Neural progenitor cell (in vitro differentiated cells): ENCODE measurements around the gene RERGL. TPM values are rescaled to one million over a fixed set of nuclear protein-coding genes. Genes with fewer than 3 reads are reported as not detected.
A peak's percentile ranks its signal among the peaks of the same experiment; 100 is the strongest.
"Not testable (repeated sequence)": the region's sequence is repeated elsewhere in the genome, so short reads cannot be mapped to it uniquely, and the experiment has no call there.

Source experiments
- DNase-seq: peaks from one replicate; pipeline ENCODE4 v3.0.0-alpha.2; 2016; ENCODE audit warnings: low spot score
- H2AFZ ChIP-seq: fragments of 200-600 bp; sonication (generic); replicated peaks from 2 replicates; pipeline ENCODE4 v1.6.1; 2016; ENCODE audit warnings: antibody characterized with exemption
- H3F3A ChIP-seq: fragments of 200-600 bp; sonication (generic); 2 replicates; pipeline ENCODE4 v1.6.1; 2016; ENCODE audit warnings: antibody characterized with exemption, low read depth
- H3K27ac ChIP-seq: fragments of 200-600 bp; sonication (generic); 2 replicates; pipeline ENCODE4 v1.5.1; 2016; ENCODE audit warnings: mild to moderate bottlenecking
- H3K27me3 ChIP-seq: fragments of 200-600 bp; sonication (generic); 2 replicates; pipeline ENCODE4 v1.6.1; 2016; ENCODE audit warnings: mild to moderate bottlenecking, moderate library complexity
- H3K36me3 ChIP-seq: fragments of 200-600 bp; sonication (generic); 2 replicates; pipeline ENCODE4 v1.5.1; 2016
- H3K4me1 ChIP-seq: fragments of 200-600 bp; sonication (generic); 2 replicates; pipeline ENCODE4 v1.6.1; 2016; ENCODE audit warnings: mixed run types
- H3K4me2 ChIP-seq: fragments of 200-600 bp; sonication (generic); 2 replicates; pipeline ENCODE4 v1.6.1; 2016
- H3K4me3 ChIP-seq: fragments of 200-600 bp; sonication (generic); 2 replicates; pipeline ENCODE4 v1.5.1; 2016
- H3K79me2 ChIP-seq: fragments of 200-600 bp; sonication (generic); 2 replicates; pipeline ENCODE4 v1.6.1; 2016; ENCODE audit warnings: low read depth
- H3K9ac ChIP-seq: fragments of 200-600 bp; sonication (generic); 2 replicates; pipeline ENCODE4 v1.6.1; 2016
- H3K9me3 ChIP-seq: fragments of 200-600 bp; sonication (generic); 2 replicates; pipeline ENCODE4 v1.5.1; 2016; ENCODE audit warnings: low read depth
- H4K20me1 ChIP-seq: fragments of 200-600 bp; sonication (generic); 2 replicates; pipeline ENCODE4 v1.6.1; 2016; ENCODE audit warnings: low read depth
- H3K27ac Mint-ChIP-seq: 3 replicates; pipeline ENCODE4 v1.8.0; 2021; ENCODE audit warnings: mixed read lengths
- H3K27me3 Mint-ChIP-seq: 2 replicates; pipeline ENCODE4 v1.8.0; 2022; ENCODE audit warnings: low read depth, mild to moderate bottlenecking, inconsistent platforms, moderate library complexity, mixed read lengths; ENCODE audit not compliant: insufficient read depth
- H3K36me3 Mint-ChIP-seq: 3 replicates; pipeline ENCODE4 v1.8.0; 2021; ENCODE audit warnings: mixed read lengths
- H3K4me1 Mint-ChIP-seq: 3 replicates; pipeline ENCODE4 v1.8.0; 2021; ENCODE audit warnings: mixed read lengths
- H3K4me3 Mint-ChIP-seq: 3 replicates; pipeline ENCODE4 v1.8.0; 2021; ENCODE audit warnings: mild to moderate bottlenecking, moderate library complexity, mixed read lengths
- H3K9me3 Mint-ChIP-seq: 3 replicates; pipeline ENCODE4 v1.8.0; 2020; ENCODE audit warnings: mixed read lengths
- EZH2 ChIP-seq: fragments of 200-600 bp; sonication (generic); IDR thresholded peaks from 2 replicates; pipeline ENCODE4 v1.6.1; 2017; ENCODE audit warnings: antibody characterized with exemption, mild to moderate bottlenecking, moderate library complexity
- EZH2phosphoT487 ChIP-seq: fragments of 200-600 bp; sonication (generic); IDR thresholded peaks from 2 replicates; pipeline ENCODE4 v1.6.1; 2017; ENCODE audit warnings: antibody characterized with exemption
- total RNA-seq: library from RNA; depleted of rRNA; stranded (reverse); fragments of >200 nt; gene quantifications from 2 replicates; pipeline ENCODE4 v1.2.3, GENCODE V29; 2015; ENCODE audit warnings: low replicate concordance
- TF ChIP-seq, protein P1 (sequence below): fragments of 200-600 bp; sonication (generic); IDR thresholded peaks from 2 replicates; pipeline ENCODE4 v1.5.1; 2017; ENCODE audit warnings: antibody characterized with exemption, mild to moderate bottlenecking

The RERGL gene
- total RNA-seq, 1 donor from 2014 or later: not detected

- Histone ChIP-seq H3K27me3 (no peaks in the 10 kb centered on the region), H3K9ac (no peak overlapping the region), H3K4me3 (no peak overlapping the region), H3K79me2 (no peaks in the 10 kb centered on the region), H3K9me3 (no peaks in the 10 kb centered on the region), H2AFZ (peak overlapping the region; percentile 53), H4K20me1 (no peaks in the 10 kb centered on the region), H3K27ac (peak overlapping the region; percentile 17), H3K36me3 (no peaks in the 10 kb centered on the region), H3F3A (peaks cover 4% of the 10 kb centered on the region), H3K4me1 (peaks cover 17% of the 10 kb centered on the region), H3K4me2 (no peak overlapping the region)
- Mint-ChIP-seq H3K9me3 (no peaks in the 10 kb centered on the region), H3K36me3 (no peaks in the 10 kb centered on the region), H3K27ac (no peak overlapping the region), H3K27me3 (peaks cover 4% of the 10 kb centered on the region), H3K4me1 (peaks cover 4% of the 10 kb centered on the region), H3K4me3 (no peak overlapping the region)
- TF ChIP-seq EZH2phosphoT487: no peak
- DNase-seq: no peak
Observed at GRCh38 chr12:18068355-18068754, 21.6 kb downstream of the RERGL start.

DNA sequence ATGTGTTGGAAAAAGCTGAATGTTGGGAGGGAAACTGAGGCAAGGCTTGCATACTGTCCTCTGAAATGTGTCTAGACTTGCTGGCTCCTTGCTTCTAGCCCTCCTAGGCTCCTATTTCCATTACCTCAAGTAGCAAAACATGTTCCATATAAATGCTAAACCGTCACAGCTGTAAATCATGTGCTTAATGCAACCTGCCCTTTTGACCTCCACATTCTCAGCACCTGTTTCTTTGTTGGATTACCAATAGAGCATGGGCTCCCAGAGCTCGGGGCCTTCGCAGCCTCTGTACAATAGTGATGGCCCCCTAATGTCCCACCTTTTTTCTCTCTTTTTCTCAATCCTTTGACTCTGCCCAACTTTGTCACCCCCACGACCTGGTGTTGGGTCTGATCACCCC is 23.3 kb downstream of the RERGL start:
- H2AFZ ChIP-seq: no peak overlapping the region
- no peaks in the 10 kb centered on the region for H3K79me2 ChIP-seq
- no peak overlapping the region for H3K4me2 ChIP-seq
- H3K36me3 Mint-ChIP-seq: no peaks in the 10 kb centered on the region
- TF ChIP-seq, protein P1, sequence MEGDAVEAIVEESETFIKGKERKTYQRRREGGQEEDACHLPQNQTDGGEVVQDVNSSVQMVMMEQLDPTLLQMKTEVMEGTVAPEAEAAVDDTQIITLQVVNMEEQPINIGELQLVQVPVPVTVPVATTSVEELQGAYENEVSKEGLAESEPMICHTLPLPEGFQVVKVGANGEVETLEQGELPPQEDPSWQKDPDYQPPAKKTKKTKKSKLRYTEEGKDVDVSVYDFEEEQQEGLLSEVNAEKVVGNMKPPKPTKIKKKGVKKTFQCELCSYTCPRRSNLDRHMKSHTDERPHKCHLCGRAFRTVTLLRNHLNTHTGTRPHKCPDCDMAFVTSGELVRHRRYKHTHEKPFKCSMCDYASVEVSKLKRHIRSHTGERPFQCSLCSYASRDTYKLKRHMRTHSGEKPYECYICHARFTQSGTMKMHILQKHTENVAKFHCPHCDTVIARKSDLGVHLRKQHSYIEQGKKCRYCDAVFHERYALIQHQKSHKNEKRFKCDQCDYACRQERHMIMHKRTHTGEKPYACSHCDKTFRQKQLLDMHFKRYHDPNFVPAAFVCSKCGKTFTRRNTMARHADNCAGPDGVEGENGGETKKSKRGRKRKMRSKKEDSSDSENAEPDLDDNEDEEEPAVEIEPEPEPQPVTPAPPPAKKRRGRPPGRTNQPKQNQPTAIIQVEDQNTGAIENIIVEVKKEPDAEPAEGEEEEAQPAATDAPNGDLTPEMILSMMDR: no peak
- TF ChIP-seq EZH2: no peak
- TF ChIP-seq EZH2phosphoT487: no peak
- H3F3A ChIP-seq: peaks cover 4% of the 10 kb centered on the region
- no peak overlapping the region for H3K4me3 Mint-ChIP-seq
- peaks cover 17% of the 10 kb centered on the region for H3K4me1 ChIP-seq
- peaks cover 7% of the 10 kb centered on the region for H3K9me3 Mint-ChIP-seq
- no peak overlapping the region for H3K27ac Mint-ChIP-seq
- no peak overlapping the region for H3K27ac ChIP-seq
- H3K36me3 ChIP-seq: no peaks in the 10 kb centered on the region
- H3K27me3 ChIP-seq: no peaks in the 10 kb centered on the region
- peaks cover 4% of the 10 kb centered on the region for H3K4me1 Mint-ChIP-seq
- H3K27me3 Mint-ChIP-seq: peaks cover 7% of the 10 kb centered on the region
- DNase-seq: peak; percentile 33
- no peaks in the 10 kb centered on the region for H4K20me1 ChIP-seq
- H3K9ac ChIP-seq: no peak overlapping the region
- no peaks in the 10 kb centered on the region for H3K9me3 ChIP-seq
- H3K4me3 ChIP-seq: no peak overlapping the region

- H3K36me3 Mint-ChIP-seq, H3K79me2 ChIP-seq, H3K4me2 ChIP-seq, H3K27me3 Mint-ChIP-seq, H3F3A ChIP-seq, H3K27ac ChIP-seq, H3K27me3 ChIP-seq, H3K9me3 ChIP-seq, H3K36me3 ChIP-seq, H3K4me1 Mint-ChIP-seq, H3K27ac Mint-ChIP-seq, H2AFZ ChIP-seq, DNase-seq, H4K20me1 ChIP-seq, H3K4me3 Mint-ChIP-seq, H3K9ac ChIP-seq, H3K4me3 ChIP-seq: not testable (repeated sequence)
- peaks cover 11% of the 10 kb centered on the region for H3K4me1 ChIP-seq
- peaks cover 21% of the 10 kb centered on the region for H3K9me3 Mint-ChIP-seq
Observed at GRCh38 chr12:18062867-18063266, 27.1 kb downstream of the RERGL start.

DNA sequence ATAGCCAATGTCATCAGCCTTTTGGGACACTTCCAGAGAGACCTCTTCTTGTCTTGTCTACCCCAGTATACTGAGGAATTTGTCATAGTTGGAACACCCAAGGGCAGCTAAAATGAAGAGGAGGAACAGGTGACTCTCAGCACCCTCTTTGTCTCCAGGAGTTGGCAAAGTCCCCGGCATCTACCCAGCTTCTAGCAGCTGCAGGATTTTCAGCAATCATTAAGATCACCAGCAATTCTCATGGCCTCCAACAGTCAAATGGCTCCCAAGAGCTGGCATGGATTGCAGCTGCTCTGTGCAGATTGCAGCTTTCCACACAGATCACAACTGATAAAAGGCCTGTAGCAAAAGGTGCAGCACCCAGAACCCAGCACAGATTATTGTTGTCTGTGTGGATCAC is 32.9 kb downstream of the RERGL start:
- H4K20me1 ChIP-seq: no peaks in the 10 kb centered on the region
- TF ChIP-seq, protein P1: no peak
- TF ChIP-seq EZH2phosphoT487 (no peak), EZH2 (no peak)
- DNase-seq: no peak
- Mint-ChIP-seq H3K4me3 (no peak overlapping the region), H3K27ac (no peak overlapping the region), H3K36me3 (no peaks in the 10 kb centered on the region), H3K27me3 (peaks cover 2% of the 10 kb centered on the region), H3K4me1 (no peaks in the 10 kb centered on the region), H3K9me3 (peaks cover 17% of the 10 kb centered on the region)
- no peak overlapping the region for H3K27ac ChIP-seq
- H3K4me3 ChIP-seq: no peak overlapping the region
- H3F3A ChIP-seq: no peaks in the 10 kb centered on the region
- no peak overlapping the region for H3K9ac ChIP-seq
- no peaks in the 10 kb centered on the region for H3K36me3 ChIP-seq
- no peaks in the 10 kb centered on the region for H3K4me1 ChIP-seq
- peaks cover 3% of the 10 kb centered on the region for H3K9me3 ChIP-seq
- H2AFZ ChIP-seq: peak overlapping the region; percentile 8
- H3K4me2 ChIP-seq: no peak overlapping the region
- H3K27me3 ChIP-seq: no peaks in the 10 kb centered on the region
- no peaks in the 10 kb centered on the region for H3K79me2 ChIP-seq
